ENCODE results near the gene MCCC1. TPM values are rescaled to one million over a fixed set of nuclear protein-coding genes. Genes with fewer than 3 reads are reported as not detected.
A peak's percentile ranks its signal among the peaks of the same experiment; 100 is the strongest.
"Not testable (repeated sequence)": the region's sequence is repeated elsewhere in the genome, so short reads cannot be mapped to it uniquely, and the experiment has no call there.

MCCC1 gene
- total RNA-seq, 2 donors from 2014 or later: 20.7 to 44.2 TPM

- H3K4me3 ChIP-seq: no peak overlapping the region
- TF ChIP-seq, protein P1, sequence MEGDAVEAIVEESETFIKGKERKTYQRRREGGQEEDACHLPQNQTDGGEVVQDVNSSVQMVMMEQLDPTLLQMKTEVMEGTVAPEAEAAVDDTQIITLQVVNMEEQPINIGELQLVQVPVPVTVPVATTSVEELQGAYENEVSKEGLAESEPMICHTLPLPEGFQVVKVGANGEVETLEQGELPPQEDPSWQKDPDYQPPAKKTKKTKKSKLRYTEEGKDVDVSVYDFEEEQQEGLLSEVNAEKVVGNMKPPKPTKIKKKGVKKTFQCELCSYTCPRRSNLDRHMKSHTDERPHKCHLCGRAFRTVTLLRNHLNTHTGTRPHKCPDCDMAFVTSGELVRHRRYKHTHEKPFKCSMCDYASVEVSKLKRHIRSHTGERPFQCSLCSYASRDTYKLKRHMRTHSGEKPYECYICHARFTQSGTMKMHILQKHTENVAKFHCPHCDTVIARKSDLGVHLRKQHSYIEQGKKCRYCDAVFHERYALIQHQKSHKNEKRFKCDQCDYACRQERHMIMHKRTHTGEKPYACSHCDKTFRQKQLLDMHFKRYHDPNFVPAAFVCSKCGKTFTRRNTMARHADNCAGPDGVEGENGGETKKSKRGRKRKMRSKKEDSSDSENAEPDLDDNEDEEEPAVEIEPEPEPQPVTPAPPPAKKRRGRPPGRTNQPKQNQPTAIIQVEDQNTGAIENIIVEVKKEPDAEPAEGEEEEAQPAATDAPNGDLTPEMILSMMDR (IDR thresholded peaks at IDR 0.05): peak; percentile 67 to 83
- H3K9me3 ChIP-seq: no peaks in the 10 kb centered on the region
- no peaks in the 10 kb centered on the region for H3K36me3 ChIP-seq
- H3K4me1 ChIP-seq: no peaks in the 10 kb centered on the region
- no peaks in the 10 kb centered on the region for H3K27me3 ChIP-seq
- no peak overlapping the region for H3K27ac ChIP-seq
- DNase-seq (ENCODE audit: low spot score): no peak
Observed at GRCh38 chr3:183122257-183122932, 23.1 kb upstream of the MCCC1 start.

- TF ChIP-seq, protein P1 (IDR thresholded peaks at IDR 0.05): no peak
- H3K4me1 ChIP-seq: no peaks in the 10 kb centered on the region
- no peaks in the 10 kb centered on the region for H3K9me3 ChIP-seq
- H3K36me3 ChIP-seq: no peaks in the 10 kb centered on the region
- H3K27ac ChIP-seq: no peak overlapping the region
- H3K27me3 ChIP-seq: no peaks in the 10 kb centered on the region
- H3K4me3 ChIP-seq: no peak overlapping the region
- no peak for DNase-seq (ENCODE audit: low spot score)
Observed at GRCh38 chr3:183120538-183121215, 21.4 kb upstream of the MCCC1 start.

- H3K4me3 ChIP-seq: no peak overlapping the region
- H3K9me3 ChIP-seq: peaks cover 0 to 2% of the 10 kb centered on the region in 2 donors
- H3K4me1 ChIP-seq: no peaks in the 10 kb centered on the region
- DNase-seq (ENCODE audit: low spot score): no peak
- TF ChIP-seq, protein P1 (IDR thresholded peaks at IDR 0.05): no peak
- no peak overlapping the region for H3K27ac ChIP-seq
- H3K36me3 ChIP-seq: no peaks in the 10 kb centered on the region
- no peaks in the 10 kb centered on the region for H3K27me3 ChIP-seq
Observed at GRCh38 chr3:183117056-183117455, 17.8 kb upstream of the MCCC1 start.

- Histone ChIP-seq H3K36me3 (no peaks in the 10 kb centered on the region), H3K27ac (no peak overlapping the region), H3K27me3 (no peaks in the 10 kb centered on the region), H3K4me3 (peak overlapping the region in 1 of 2 donors; percentile 17), H3K4me1 (no peaks in the 10 kb centered on the region), H3K9me3 (peaks cover 0 to 4% of the 10 kb centered on the region in 2 donors)
- TF ChIP-seq, protein P1 (IDR thresholded peaks at IDR 0.05): no peak
- no peak for DNase-seq (ENCODE audit: low spot score)
Observed at GRCh38 chr3:183116025-183116614, 16.8 kb upstream of the MCCC1 start.

GRCh38 chr3:183114384-183115178 is 15.3 kb upstream of the MCCC1 start:
- Histone ChIP-seq H3K36me3 (no peaks in the 10 kb centered on the region), H3K4me1 (no peaks in the 10 kb centered on the region), H3K27me3 (no peaks in the 10 kb centered on the region), H3K4me3 (no peak overlapping the region), H3K9me3 (peaks cover 0 to 9% of the 10 kb centered on the region in 2 donors), H3K27ac (no peak overlapping the region)
- TF ChIP-seq, protein P1 (IDR thresholded peaks at IDR 0.05): no peak
- DNase-seq (ENCODE audit: low spot score): no peak

GRCh38 chr3:183109847-183110246 is 10.6 kb upstream of the MCCC1 start:
- not testable (repeated sequence) for H3K4me1 ChIP-seq; DNase-seq (ENCODE audit: low spot score); H3K36me3 ChIP-seq; H3K27me3 ChIP-seq; H3K27ac ChIP-seq; H3K4me3 ChIP-seq; H3K9me3 ChIP-seq

Data from right atrium auricular region (tissue), 2 donors.